Kidney glomerular epithelial cell (primary cell): ENCODE results near the gene TJP1.
"Not testable (repeated sequence)": the region's sequence is repeated elsewhere in the genome, so short reads cannot be mapped to it uniquely, and the experiment has no call there.

Experiments
- DNase-seq: peaks from one replicate; lab custom pipeline; 2025; lab: John Stamatoyannopoulos, UW

The TJP1 gene

DNA sequence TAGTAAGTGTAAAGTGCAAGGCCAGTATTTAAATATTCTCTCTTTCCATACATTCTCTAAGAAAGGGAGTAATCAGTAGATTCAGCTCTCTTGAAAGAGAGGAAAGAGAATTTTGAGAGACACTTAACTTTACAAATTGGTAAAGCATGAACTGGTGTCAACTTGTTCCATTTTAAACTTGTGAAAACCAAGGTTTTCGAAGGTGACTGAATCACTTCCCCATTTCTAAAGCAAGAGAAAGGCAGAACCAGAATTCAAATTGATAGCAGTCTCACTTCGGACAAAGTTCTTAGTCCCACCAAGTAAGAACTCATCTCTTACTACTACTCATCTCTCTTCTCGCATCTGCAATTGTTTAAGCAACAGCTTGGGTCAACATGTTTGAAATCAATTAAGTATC lies 22.4 kb downstream of the TJP1 start:
- no peak for DNase-seq

DNA sequence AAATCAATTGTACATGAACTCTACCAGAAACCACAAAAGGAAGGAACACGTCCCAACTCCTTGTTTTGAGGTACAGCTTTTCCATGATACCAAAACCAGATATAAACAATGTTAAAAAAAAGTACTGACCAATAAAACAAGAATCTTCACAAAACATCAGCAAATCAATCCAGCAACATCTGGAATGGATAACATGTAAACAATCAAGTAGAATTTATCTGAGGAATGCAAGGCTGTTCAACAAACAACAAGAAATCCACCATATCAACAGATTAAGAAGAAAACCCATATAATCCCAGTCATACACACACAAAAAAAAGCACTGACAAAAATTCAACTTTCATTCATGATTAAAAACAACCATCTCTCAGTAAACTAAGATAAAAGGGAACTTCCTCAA lies 26.7 kb downstream of the TJP1 start:
- DNase-seq = no peak

DNA sequence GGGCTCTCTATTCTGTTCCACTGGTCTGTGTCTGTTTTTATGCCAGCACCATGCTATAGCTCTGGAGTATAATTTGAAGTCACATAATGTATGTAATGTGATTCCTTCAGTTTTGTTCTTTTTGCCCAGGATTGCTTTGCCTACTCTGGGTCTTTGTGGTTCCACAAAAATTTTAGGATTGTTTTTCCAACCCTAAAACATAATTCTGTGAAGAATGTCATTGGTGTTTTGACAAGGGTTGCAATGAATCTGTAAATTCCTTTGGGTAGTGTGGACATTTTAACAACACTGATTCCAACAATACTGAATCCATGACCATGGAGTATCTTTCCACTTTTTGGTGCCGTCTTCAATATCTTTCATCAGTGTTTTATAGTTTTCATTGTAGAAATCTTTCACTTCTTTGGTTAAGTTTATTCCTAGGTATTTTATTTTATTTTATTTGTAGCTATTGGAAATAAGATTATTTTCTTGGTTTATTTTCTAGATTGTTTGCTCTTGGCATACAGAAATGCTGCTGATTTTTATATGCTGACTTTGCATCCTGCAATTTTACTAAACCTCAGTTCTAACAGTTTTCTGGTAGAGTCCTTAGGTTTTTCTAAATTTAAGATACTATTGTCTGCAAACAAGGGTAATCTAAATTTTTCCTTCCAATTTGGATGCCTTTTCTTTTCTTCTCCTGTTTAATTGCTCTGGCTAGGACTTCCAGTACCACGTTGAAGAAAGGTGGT lies 29.7 kb downstream of the TJP1 start:
- DNase-seq = no peak

DNA sequence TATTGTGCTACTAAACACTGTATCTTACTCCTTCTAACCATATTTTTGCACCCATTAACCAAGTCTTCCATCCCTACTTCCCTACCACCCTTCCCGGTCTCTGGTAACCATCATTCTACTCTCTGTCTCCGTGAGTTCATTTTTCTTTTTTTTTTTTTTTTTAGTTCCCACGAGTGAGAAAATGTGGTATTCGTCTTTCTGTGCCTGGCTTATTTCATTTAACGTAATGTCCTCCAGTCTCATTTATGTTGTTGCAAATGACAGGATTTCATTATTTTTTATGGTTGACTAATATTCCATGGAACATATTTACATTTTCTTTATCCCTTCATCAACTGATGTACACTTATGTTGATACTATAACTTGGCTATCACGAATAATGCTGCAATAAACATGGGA lies 31.7 kb downstream of the TJP1 start:
- no peak for DNase-seq

DNA sequence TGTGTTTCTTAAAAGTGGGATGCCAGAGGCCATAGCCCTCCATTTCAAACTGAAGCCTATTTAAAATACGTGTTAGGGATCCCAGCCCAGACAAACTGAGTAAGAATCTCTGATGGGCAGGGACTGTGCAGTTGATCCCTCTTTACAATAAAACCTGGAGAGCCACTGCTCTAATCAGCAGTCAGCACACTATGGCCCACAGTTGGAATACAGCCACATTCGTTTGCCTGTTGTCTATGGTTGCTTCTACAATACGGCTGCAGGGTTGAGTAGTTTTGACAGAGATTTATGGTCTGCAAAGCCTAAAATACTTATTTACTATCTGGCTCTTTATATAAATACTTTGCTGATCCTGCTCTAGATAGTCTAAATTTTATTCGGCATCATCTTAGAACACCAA lies 32.4 kb downstream of the TJP1 start:
- no peak for DNase-seq

DNA sequence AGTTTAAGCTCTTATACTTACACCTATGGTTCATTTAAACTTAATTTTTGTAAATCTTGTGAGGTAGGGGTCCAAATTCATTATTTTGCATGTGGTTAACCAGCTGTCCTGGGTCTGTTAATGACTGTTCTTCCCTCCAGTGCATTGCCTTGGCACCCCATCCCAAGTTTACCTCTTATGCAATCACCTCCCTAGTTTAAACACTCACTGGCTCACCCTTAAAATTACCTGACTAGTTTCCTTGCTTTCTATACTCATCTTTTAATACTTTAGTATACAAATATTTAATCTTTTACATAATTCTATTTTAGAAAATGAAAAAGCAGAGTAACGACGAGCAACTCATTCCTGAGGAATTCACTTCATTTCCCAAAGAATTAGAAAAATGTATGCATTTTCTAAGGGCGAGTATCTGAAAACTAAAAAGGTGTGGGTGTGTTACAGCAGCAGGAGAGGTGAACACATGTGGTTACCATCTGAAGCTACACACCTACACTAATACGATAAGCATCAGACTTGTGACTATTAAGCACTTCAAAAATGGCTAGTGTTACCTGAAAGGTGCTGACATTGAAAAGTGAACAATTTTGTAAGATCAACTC lies 33.7 kb downstream of the TJP1 start:
- DNase-seq = no peak

DNA sequence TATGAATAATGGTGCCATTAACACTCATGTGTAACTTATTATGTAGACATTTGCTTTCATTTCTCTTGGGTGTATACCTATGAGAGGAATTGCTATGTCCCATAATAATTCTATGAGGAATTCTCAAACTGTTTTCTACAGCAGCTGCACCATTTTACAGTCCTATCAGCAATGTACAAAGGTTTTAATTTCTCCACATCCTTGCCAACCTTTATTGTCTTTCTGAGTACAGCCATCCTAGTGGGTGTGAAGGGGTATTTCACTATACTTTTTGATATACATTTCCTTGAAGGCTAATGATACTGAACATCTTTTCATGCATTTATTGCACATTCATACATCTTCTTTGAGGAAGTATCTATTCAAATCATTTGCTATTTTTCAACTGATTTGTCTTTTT lies 34.5 kb downstream of the TJP1 start:
- no peak for DNase-seq

DNA sequence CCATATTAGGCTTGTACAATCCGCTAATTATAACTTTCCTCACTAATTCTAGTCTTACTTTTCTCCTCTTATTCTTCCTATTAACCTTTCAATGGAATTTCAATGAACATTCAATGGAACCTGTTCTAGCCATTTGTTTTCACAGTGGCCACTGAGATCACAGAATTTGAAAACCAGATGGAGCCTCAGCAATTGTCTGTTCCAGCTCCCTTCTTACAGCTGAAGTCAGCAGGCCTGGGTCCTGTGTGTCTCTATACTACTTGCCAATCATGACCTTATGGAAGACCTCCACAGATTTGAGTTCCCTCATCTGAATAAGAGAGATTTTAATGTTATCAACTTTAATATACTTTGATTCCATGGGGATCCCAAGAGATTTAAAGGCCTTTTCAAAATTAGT lies 36.6 kb downstream of the TJP1 start:
- DNase-seq = no peak

DNA sequence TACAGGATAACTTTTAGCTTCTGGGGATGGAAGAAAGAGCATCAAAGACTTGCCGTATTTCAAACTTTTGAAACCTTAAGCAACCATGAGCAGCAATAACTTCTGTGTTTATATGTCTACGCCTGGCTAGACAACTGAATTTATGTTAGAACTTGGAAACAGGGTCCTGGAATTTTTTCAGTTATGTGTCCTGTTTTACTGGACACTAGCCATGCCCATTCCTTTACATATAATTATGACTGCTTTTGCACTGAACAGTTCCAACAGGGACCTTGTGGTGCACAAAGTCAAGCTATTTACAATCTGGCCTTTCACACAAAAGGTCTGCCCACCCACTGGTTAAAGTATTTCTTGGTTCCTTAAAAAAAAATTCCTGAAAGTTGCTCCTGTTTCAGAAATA lies 37.1 kb downstream of the TJP1 start:
- no peak for DNase-seq

DNA sequence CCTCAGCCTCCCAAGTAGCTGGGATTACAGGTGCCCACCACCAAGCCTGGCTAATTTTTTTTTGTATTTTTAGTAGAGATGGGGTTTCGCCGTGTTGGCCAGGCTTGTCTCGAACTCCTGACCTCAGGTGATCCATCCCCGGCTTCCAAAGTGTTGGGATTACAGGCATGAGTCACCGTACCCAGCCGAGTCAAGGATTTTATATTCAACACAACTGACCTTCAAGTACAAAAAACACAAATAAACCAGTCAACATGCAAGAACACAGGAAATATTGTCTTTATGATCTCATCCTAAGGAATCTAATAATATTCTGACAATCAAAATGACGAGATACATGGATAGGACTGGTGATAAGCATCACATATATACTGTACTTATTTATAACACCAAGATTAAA lies 37.9 kb downstream of the TJP1 start:
- DNase-seq = no peak

DNA sequence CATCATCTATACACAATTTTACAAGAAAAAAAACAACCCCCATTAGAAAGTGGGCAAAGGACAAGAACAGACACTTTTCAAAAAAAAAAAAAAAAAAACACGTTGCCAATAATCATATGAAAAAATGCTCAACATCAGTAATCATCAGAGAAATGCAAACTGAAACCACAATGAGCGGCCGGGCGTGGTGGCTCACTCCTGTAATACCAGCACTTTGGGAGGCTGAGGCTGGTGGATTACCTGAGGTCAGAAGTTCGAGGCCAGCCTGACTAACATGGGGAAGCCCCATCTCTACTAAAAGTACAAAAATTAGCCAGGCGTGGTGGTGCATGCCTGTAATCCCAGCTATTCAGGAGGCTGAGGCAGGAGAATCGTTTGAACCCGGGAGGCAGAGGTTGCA lies 39.5 kb downstream of the TJP1 start:
- DNase-seq = not testable (repeated sequence)

DNA sequence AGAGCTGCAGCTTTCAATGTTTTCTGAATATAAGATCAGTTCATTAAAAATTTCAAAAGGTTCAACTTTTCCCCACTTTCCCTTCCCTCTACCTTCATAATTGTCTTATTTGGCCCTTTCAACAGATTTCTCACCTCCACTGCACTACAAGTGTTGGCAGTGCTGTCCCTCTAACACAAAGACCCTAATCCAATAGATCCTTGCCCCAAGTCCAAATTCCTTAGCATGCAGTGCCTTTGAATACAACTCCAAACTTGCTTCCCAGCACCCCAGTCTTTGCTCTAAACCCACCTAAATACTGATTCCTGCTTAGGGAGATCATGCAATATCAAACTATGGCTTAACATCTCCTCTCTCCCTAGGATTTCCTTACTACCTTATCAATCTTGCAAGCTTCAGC lies 43.9 kb downstream of the TJP1 start:
- no peak for DNase-seq

DNA sequence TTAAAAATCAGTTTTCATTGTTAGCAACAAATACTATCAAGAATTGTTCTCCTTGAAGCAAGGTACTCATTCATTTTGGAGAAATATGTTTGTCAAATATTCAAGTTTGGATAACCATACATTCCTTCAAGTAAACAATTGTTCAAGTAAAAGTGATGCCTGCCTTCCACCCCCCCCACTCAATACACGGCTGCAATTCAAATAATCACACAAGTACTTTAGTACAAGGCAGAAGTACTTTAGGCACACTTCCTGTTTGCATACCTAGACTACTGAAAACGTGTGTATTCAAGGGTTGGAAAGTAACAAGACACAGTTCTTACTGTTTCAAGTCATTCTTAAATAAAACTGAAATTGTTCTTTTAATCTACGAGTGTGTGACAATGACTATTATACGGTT lies 45.4 kb downstream of the TJP1 start:
- no peak for DNase-seq

DNA sequence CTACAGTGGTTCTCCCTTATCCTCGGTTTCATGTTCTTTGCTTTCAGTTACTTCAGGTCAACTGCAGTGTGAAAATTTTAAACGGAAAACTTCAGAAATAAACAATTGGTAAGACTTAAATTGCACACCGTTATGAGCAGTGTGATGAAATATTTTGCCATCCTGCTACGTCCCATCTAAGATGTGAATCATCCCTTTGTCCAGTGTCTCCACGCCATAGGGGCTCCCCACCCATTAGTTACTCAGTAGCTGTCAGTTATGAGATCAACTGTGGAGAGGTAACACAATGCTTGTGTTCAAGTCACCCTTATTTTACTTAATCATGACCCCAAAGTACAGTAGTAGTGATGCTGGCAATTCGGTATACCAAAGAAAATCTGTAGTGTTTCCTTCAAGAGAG lies 47.4 kb downstream of the TJP1 start:
- DNase-seq = peak; percentile 41

DNA sequence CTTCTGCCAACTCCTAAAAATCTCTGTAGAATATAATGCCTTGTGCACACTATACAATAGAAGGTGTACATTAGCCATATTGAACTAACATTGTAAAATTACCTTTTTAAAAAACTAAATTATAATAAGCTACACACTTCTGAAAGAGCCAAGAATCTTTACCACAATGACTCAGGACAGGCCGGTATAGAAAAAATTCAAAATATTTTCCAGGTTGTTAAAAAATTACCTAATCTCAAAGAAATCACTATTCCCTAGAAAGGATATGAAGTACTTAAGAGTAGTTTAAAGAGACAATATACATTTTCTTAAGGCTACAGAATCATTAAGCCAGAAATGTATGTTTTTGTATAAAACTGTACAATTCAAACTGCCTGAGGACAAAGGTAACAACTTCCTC lies 48.5 kb downstream of the TJP1 start:
- no peak for DNase-seq

DNA sequence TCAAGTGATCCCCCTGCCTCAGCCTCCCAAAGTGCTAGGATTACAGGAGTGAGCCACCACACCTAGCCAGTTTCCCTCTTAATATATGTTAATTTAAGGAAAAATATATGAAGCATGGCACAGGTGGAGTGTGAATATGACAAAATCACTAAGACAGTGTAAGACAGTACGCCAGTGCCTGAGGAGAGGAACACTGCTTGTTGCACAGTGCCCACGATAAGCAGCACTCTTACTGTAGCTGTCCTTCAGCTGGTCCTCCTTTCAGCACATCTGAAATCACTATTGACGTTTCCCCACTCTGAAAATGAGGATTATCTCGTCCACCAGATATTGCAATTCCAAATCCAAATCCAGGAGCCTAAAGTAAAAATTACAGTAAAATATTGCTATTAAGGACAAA lies 49.3 kb downstream of the TJP1 start:
- no peak for DNase-seq

DNA sequence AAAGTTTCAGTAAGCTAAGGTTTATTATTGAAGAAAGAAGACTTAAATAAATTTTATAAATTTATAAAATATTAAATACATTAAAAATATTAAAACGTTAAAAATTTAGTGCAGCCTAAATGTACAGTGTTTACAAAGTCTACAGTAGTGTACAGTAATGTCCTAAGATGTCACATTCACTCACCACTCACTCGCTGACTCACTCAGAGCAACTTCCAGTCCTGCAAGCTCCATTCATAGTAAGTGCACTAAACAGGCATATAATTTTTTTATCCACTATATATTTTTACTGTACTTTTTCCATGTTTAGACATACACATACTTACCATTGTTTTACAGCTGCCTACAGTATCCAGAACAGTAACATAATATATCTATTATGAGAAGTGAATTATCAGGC lies 51.5 kb downstream of the TJP1 start:
- no peak for DNase-seq

DNA sequence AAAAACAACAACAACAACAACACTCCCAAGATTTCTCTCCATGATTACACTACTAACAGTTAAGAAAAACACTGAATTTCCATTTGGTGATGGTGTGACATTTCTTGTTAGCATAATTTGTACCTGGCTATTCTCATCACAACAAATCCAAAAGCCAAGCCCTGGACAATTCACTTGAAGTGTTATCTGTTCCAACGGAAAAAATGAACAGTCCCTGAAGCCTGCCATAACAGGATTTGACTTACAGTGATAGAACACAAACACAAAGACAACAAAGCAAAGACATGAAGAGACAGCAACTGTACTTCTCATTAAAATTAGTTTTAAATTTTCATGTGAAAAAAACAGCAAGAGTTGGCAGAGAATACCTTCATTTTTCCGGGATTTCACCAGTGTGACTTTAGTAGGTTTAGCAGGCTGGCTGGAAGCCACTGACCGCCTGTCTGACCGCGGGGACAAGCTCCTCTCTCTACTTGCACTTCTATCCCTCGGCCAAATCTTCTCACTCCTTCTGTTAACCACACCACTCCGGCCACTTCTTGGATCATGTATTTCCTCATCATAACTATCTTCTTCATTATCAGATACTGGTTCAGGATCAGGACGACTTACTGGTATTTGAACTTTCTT lies 56.3 kb downstream of the TJP1 start:
- DNase-seq = no peak

DNA sequence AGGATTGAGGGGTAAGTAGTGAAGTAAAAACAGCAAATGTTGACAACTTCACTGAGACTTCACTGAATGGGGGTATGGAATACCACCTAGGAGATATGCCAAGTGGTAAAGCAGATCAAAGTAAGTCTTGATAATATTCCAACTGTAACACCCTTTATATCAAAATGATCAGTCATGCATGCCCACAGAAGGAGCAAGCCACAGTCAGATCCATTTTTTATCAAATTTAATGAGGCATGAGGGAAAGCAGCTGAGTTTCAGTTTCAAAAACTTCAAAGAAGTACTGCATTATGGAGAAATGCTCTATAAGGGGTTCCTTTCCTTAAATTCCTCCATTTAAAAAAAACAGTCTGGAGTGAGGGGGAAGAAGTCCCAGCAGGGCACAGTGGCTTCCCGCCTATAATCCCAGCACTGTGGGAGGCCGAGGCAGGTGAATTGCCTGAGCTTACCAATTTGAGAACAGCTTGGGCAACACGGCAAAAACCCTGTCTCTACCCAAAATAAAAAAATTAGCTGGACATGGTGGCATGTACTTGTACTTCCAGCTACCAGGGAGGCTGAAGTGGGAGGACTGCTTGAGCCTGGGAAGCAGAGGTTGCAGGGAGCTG lies 56.9 kb downstream of the TJP1 start:
- peak; percentile 19 for DNase-seq

DNA sequence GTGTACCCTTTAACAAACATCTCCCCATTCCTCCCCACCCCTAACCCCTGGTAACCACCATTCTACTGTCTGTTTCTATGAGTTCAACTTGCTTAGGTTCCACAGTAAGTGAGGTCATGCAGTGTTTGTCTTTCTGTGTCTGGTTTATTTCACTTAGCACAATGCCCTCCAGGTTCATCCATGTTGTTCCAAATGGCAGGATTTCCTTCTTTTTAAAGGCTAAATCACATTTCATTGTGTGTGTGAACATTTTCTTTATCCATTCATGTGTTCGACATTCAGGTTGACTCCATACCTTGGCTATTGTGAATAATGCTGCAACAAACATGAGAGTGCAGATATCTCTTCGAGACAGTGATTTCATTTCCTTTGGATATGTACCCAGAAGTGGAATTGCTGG lies 62.7 kb downstream of the TJP1 start:
- no peak for DNase-seq

DNA sequence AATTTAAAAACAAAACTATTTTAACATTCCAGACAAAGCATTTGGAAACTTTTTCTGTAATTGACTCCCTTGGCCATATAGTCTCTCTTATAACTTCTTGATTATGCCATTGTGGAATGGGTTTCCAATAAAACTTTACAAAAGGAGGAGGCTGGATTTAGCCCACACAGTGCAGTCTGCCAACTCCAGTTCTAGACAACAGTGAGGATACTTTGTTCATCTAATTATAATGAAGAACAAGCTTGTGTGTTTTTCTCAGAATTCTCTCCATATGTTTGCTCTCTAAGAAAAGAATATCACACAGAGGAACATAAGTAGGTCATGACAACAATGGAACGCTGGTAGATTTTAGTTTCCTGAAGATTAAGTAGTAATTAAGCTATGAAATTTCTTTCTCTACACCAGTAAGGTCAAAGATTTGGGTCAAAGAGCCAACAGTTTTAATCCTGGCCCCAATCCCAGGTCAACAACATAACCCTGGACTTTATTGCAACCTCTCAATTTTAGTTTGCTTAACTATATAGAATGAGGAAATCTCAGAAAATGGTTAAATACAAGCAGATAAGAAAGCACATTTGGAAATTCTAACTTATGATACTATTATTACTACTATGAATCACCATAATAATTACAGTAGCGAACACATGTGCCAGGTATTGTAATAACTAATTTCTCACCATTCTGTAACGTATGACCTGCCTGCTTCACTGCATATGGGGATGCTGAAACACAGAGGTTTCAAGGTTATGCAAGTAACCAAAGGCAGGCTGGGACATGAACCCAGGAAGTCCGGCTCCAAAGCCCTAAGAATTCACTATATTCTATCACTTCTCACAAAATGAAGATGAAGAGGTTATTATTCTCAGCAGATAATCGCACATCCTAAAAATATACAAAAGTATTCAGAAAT lies 65.7 kb downstream of the TJP1 start:
- no peak for DNase-seq

DNA sequence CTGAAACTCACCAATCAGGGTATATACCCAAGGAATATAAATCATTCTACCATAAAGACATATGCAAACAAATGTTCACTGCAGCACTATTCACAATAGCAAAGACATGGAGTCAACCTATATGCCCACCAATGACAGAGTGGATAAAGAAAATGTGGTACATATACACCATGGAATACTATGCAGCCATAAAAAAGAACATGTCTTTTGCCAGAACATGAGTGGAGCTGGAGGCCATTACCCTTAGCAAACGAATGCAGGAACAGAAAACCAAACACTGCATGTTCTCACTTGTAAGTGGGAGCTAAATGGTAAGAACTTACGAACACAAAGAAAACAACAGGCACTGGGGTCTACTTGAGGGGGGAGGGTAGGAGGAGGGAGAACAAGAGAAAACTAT lies 68.3 kb downstream of the TJP1 start:
- not testable (repeated sequence) for DNase-seq
